ENCODE data around the gene FKBP7.

DNA sequence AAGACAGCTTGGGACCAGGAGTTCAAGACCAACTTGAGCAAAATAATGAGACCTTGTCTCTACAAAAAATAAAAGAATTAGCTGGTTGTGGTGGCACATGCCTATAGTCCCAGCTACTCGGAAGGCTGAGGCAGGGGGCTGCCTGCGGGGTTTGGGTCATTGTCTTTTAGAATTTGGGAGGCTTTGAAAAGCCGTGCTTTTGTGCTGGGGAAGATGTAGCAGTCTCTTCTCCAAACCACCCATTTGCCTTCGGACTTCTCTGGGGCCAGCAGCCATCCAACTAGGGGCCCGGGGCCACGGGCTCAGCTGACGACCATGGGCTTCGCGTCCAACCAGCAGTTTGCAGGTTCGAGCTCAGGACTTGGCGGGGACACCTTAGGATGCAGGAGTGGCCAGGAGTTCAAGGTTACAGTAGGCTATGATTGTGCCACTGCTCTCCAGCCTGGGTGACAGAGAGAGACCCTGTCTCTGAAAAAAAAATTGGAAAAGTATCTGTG lies 21.0 kb downstream of the FKBP7 start:
- TF ChIP-seq ZFP30 (CRISPR knock-in tag; IDR thresholded peaks at IDR 0.05) (no peak), TCF4 (CRISPR knock-in tag; IDR thresholded peaks at IDR 0.05; ENCODE audit: borderline replicate concordance) (no peak), ARNTL (CRISPR knock-in tag; IDR thresholded peaks at IDR 0.05; ENCODE audit: borderline replicate concordance, low read depth) (no peak), CREB5 (CRISPR knock-in tag; IDR thresholded peaks at IDR 0.05; ENCODE audit: low read depth) (no peak), TSHZ2 (CRISPR knock-in tag; IDR thresholded peaks at IDR 0.05) (no peak), CSRNP3 (CRISPR knock-in tag; IDR thresholded peaks at IDR 0.05) (no peak)
- TF ChIP-seq, protein P1, sequence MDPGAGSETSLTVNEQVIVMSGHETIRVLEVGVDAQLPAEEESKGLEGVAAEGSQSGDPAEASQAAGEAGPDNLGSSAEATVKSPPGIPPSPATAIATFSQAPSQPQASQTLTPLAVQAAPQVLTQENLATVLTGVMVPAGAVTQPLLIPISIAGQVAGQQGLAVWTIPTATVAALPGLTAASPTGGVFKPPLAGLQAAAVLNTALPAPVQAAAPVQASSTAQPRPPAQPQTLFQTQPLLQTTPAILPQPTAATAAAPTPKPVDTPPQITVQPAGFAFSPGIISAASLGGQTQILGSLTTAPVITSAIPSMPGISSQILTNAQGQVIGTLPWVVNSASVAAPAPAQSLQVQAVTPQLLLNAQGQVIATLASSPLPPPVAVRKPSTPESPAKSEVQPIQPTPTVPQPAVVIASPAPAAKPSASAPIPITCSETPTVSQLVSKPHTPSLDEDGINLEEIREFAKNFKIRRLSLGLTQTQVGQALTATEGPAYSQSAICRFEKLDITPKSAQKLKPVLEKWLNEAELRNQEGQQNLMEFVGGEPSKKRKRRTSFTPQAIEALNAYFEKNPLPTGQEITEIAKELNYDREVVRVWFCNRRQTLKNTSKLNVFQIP (CRISPR knock-in tag; IDR thresholded peaks at IDR 0.05; ENCODE audit: borderline replicate concordance, low read depth), result no peak
- TF ChIP-seq, protein P2, sequence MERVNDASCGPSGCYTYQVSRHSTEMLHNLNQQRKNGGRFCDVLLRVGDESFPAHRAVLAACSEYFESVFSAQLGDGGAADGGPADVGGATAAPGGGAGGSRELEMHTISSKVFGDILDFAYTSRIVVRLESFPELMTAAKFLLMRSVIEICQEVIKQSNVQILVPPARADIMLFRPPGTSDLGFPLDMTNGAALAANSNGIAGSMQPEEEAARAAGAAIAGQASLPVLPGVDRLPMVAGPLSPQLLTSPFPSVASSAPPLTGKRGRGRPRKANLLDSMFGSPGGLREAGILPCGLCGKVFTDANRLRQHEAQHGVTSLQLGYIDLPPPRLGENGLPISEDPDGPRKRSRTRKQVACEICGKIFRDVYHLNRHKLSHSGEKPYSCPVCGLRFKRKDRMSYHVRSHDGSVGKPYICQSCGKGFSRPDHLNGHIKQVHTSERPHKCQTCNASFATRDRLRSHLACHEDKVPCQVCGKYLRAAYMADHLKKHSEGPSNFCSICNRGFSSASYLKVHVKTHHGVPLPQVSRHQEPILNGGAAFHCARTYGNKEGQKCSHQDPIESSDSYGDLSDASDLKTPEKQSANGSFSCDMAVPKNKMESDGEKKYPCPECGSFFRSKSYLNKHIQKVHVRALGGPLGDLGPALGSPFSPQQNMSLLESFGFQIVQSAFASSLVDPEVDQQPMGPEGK (CRISPR knock-in tag; IDR thresholded peaks at IDR 0.05; ENCODE audit: borderline replicate concordance), result no peak

All from SK-N-SH treated with all-trans-retinoic acid at 6 μM for 48 hours (cell line).